K562 (cell line): ENCODE data around the gene MEAK7.

Experiments
- ELF1 ChIP-seq: fragments of 200-800 bp; sonication (Bioruptor generic); IDR thresholded peaks from 2 replicates; pipeline ENCODE4 v1.6.1; 2016; ENCODE audit warnings: missing genetic modification characterization, missing compliant biosample characterization
- FOXK1 ChIP-seq: sonication (generic); formaldehyde crosslinking; IDR thresholded peaks from 2 replicates; pipeline ENCODE4 v1.8.0; 2022; ENCODE audit warnings: missing genetic modification reagents, mild to moderate bottlenecking, borderline replicate concordance
- NFATC3 ChIP-seq: fragments of 450-650 bp; IDR thresholded peaks from 2 replicates; pipeline ENCODE4 v1.6.1; 2017; ENCODE audit warnings: mild to moderate bottlenecking
- POU5F1 ChIP-seq: fragments of 150-350 bp; IDR thresholded peaks from 2 replicates; pipeline ENCODE4 v1.6.1; 2014; ENCODE audit warnings: borderline replicate concordance, low read length, low read depth, mild to moderate bottlenecking; ENCODE audit not compliant: partially characterized antibody
- TF ChIP-seq, protein P1 (sequence below), 2 experiments: fragments of 450-650 bp in 1 of 2; sonication (generic) in 1 of 2; formaldehyde crosslinking; conservative IDR thresholded peaks; 2 replicates each; pipeline versions ENCODE4 v1.4.0 to v1.8.1; 2020 to 2022; ENCODE audit warnings: mild to moderate bottlenecking in 1 of 2, missing genetic modification reagents in 1 of 2
- TF ChIP-seq, protein P2 (sequence below): fragments of 250-450 bp; sonication (Bioruptor Pico); IDR thresholded peaks from 2 replicates; pipeline ENCODE4 v1.5.0; 2021; ENCODE audit warnings: mild to moderate bottlenecking, borderline replicate concordance
- TF ChIP-seq, protein P3 (sequence below): fragments of 250-450 bp; sonication (Bioruptor Pico); IDR thresholded peaks from 2 replicates; pipeline ENCODE4 v1.5.0; 2022; ENCODE audit warnings: mild to moderate bottlenecking

DNA sequence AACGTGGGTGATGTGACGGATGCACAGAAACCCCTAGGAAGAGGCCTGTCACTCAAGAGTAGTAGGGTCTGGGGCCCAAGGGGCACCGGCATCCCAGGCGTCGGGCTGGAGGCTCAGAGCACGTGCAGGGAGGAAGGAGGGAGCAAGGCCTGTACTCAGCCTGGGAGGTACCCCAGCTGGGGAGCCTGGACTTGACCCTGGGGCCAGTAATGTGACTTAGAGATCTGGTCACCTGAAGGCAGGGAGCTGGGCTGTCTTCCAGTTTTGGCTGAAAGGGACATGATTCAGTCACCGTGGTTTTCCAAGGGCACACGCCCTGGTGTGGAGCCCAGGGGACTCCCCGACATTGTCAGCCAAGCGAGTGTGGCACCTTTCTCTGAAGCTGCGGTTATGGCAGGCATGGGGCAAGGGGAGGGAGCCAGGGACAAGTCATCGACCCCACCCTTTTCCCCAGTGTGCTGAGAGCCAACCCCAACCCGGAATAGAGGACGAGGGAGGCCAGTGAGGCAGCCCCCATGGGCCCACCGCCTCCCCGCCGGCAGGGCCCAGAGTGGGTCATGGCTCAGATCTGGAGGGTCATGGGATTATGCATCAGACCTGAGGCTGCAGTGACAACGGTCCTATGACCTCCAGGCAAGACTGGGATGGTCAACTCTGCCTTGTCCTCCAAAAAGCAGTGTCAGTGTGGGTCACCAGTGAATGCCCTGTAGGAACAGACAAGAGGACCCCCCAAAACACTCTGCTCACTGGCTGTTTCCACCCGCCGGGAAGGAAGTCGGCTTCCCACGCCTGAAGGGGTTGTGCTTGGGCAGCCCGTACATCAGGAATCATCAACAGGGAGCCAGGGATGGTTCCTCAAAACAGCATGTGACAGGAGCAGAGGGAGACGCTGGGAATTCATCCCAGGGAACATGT is 41.9 kb downstream of the MEAK7 start:
- TF ChIP-seq, protein P1, sequence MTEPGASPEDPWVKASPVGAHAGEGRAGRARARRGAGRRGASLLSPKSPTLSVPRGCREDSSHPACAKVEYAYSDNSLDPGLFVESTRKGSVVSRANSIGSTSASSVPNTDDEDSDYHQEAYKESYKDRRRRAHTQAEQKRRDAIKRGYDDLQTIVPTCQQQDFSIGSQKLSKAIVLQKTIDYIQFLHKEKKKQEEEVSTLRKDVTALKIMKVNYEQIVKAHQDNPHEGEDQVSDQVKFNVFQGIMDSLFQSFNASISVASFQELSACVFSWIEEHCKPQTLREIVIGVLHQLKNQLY (CRISPR knock-in tag; conservative IDR thresholded peaks at IDR 0.05): no peak
- TF ChIP-seq NFATC3: no peak
- TF ChIP-seq POU5F1: no peak
- TF ChIP-seq FOXK1: no peak
- TF ChIP-seq, protein P2, sequence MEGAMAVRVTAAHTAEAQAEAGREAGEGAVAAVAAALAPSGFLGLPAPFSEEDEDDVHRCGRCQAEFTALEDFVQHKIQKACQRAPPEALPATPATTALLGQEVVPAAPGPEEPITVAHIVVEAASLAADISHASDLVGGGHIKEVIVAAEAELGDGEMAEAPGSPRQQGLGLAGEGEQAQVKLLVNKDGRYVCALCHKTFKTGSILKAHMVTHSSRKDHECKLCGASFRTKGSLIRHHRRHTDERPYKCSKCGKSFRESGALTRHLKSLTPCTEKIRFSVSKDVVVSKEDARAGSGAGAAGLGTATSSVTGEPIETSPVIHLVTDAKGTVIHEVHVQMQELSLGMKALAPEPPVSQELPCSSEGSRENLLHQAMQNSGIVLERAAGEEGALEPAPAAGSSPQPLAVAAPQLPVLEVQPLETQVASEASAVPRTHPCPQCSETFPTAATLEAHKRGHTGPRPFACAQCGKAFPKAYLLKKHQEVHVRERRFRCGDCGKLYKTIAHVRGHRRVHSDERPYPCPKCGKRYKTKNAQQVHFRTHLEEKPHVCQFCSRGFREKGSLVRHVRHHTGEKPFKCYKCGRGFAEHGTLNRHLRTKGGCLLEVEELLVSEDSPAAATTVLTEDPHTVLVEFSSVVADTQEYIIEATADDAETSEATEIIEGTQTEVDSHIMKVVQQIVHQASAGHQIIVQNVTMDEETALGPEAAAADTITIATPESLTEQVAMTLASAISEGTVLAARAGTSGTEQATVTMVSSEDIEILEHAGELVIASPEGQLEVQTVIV (CRISPR knock-in tag): no peak
- TF ChIP-seq, protein P3, sequence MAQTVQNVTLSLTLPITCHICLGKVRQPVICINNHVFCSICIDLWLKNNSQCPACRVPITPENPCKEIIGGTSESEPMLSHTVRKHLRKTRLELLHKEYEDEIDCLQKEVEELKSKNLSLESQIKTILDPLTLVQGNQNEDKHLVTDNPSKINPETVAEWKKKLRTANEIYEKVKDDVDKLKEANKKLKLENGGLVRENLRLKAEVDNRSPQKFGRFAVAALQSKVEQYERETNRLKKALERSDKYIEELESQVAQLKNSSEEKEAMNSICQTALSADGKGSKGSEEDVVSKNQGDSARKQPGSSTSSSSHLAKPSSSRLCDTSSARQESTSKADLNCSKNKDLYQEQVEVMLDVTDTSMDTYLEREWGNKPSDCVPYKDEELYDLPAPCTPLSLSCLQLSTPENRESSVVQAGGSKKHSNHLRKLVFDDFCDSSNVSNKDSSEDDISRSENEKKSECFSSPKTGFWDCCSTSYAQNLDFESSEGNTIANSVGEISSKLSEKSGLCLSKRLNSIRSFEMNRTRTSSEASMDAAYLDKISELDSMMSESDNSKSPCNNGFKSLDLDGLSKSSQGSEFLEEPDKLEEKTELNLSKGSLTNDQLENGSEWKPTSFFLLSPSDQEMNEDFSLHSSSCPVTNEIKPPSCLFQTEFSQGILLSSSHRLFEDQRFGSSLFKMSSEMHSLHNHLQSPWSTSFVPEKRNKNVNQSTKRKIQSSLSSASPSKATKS (CRISPR knock-in tag): no peak
- TF ChIP-seq ELF1 (tag): no peak
